Measurements from ENCODE around the gene ST3GAL3.

DNA sequence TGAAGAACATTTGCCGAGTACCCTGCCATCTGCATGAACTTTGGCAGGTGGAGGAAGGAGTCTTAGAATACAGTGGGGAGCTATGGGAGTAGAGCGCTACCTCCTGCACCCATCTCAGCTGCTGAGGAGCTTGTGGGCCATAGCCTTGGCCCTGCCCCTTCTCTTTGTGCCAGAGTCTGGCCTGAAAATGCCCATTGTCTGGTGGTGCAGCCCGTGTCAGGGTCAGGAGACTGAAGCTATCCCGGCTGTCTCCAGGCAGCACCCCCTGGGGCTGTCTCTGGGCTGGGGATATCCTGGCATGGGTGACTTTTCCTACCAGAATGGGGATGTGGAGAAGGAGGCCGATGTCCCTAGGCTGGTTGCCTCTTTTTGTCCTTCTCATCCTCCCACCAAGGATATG is 246.7 kb downstream of the ST3GAL3 start:
- TF ChIP-seq, protein P1, sequence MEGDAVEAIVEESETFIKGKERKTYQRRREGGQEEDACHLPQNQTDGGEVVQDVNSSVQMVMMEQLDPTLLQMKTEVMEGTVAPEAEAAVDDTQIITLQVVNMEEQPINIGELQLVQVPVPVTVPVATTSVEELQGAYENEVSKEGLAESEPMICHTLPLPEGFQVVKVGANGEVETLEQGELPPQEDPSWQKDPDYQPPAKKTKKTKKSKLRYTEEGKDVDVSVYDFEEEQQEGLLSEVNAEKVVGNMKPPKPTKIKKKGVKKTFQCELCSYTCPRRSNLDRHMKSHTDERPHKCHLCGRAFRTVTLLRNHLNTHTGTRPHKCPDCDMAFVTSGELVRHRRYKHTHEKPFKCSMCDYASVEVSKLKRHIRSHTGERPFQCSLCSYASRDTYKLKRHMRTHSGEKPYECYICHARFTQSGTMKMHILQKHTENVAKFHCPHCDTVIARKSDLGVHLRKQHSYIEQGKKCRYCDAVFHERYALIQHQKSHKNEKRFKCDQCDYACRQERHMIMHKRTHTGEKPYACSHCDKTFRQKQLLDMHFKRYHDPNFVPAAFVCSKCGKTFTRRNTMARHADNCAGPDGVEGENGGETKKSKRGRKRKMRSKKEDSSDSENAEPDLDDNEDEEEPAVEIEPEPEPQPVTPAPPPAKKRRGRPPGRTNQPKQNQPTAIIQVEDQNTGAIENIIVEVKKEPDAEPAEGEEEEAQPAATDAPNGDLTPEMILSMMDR (IDR thresholded peaks at IDR 0.05; ENCODE audit: insufficient read depth, low read length): no peak
- no peak for TF ChIP-seq POLR2AphosphoS5 (IDR thresholded peaks at IDR 0.05; ENCODE audit: low read depth)

Data from HL-60 (cell line).